ENCODE results near the gene SDK1.

GRCh38 chr7:4144811-4145510, 843.9 kb downstream of the SDK1 start:
- no peak for TF ChIP-seq CTCF (IDR thresholded peaks at IDR 0.05)
- no peak for TF ChIP-seq POLR2AphosphoS5 (IDR thresholded peaks at IDR 0.05)
